BJ (cell line): ENCODE data around the gene ZFAND3. TPM values are rescaled to one million over a fixed set of nuclear protein-coding genes. Genes with fewer than 3 reads are reported as not detected.
"Not testable (repeated sequence)": the region's sequence is repeated elsewhere in the genome, so short reads cannot be mapped to it uniquely, and the experiment has no call there.

ENCODE experiments used
- CTCF ChIA-PET: fragments of 350-600 bp; formaldehyde crosslinking; extraction: SDS; loops from one replicate; lab custom pipeline; 2021; ENCODE audit warnings: antibody characterized with exemption, inconsistent platforms; lab: Yijun Ruan, JAX
- POLR2A ChIA-PET: fragments of 300-600 bp; sonication (Branson Sonifier 250); formaldehyde crosslinking; extraction: SDS; loops from one replicate; lab custom pipeline; 2021; ENCODE audit warnings: antibody characterized with exemption; lab: Charles Lee
- DNase-seq: peaks from one replicate; pipeline ENCODE4 v3.0.0-alpha.2; 2011; ENCODE audit warnings: low read depth
- H3K27me3 ChIP-seq: 2 replicates; pipeline ENCODE4 v1.6.0; 2011; ENCODE audit warnings: low read length; ENCODE audit not compliant: control insufficient read depth, insufficient read depth
- H3K36me3 ChIP-seq: 2 replicates; pipeline ENCODE4 v1.5.1; 2011; ENCODE audit warnings: low read length; ENCODE audit not compliant: control insufficient read depth, insufficient read depth
- H3K4me3 ChIP-seq: 2 replicates; pipeline ENCODE4 v1.5.1; 2011; ENCODE audit warnings: low read depth, mild to moderate bottlenecking, control low read depth, low read length
- polyA plus RNA-seq: library from polyadenylated mRNA; depleted of rRNA; stranded (reverse); fragments of >200 nt; gene quantifications from 2 replicates; pipeline ENCODE4 v1.2.3, GENCODE V29; 2011
- TF ChIP-seq, protein P1 (sequence below): IDR thresholded peaks from 2 replicates; pipeline ENCODE4 v1.5.1; 2011; ENCODE audit warnings: low read depth, mild to moderate bottlenecking, control low read depth, inconsistent platforms, low read length, moderate library complexity; ENCODE audit not compliant: insufficient read depth

ZFAND3 gene
- polyA plus RNA-seq, 1 experiment, result 15.5 TPM

DNA sequence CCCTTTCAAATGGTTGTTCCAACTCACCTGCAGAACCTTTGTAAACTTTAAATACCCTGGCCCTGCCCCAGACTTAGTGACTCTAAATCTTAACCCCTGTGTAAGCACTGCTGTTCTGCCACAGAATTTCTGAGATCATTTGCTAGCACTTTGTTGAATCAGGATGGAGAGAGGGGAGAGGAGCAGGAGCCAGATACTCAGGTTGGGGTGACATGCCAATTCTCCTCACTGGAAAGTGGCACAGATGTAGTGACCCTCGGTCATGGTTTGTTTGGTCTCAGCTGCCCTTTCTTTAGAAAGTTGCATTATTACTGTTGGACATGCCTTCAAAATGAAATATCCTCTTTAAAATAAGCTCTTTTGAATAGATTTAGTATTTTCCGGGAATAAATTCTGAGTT, 168.0 kb downstream of the ZFAND3 start:
- ChIA-PET CTCF (no interaction called here), POLR2A (no interaction called here)
- Histone ChIP-seq H3K36me3 (no peaks in the 10 kb centered on the region), H3K27me3 (no peaks in the 10 kb centered on the region), H3K4me3 (no peak overlapping the region)
- no peak for DNase-seq
- TF ChIP-seq, protein P1, sequence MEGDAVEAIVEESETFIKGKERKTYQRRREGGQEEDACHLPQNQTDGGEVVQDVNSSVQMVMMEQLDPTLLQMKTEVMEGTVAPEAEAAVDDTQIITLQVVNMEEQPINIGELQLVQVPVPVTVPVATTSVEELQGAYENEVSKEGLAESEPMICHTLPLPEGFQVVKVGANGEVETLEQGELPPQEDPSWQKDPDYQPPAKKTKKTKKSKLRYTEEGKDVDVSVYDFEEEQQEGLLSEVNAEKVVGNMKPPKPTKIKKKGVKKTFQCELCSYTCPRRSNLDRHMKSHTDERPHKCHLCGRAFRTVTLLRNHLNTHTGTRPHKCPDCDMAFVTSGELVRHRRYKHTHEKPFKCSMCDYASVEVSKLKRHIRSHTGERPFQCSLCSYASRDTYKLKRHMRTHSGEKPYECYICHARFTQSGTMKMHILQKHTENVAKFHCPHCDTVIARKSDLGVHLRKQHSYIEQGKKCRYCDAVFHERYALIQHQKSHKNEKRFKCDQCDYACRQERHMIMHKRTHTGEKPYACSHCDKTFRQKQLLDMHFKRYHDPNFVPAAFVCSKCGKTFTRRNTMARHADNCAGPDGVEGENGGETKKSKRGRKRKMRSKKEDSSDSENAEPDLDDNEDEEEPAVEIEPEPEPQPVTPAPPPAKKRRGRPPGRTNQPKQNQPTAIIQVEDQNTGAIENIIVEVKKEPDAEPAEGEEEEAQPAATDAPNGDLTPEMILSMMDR, result no peak

DNA sequence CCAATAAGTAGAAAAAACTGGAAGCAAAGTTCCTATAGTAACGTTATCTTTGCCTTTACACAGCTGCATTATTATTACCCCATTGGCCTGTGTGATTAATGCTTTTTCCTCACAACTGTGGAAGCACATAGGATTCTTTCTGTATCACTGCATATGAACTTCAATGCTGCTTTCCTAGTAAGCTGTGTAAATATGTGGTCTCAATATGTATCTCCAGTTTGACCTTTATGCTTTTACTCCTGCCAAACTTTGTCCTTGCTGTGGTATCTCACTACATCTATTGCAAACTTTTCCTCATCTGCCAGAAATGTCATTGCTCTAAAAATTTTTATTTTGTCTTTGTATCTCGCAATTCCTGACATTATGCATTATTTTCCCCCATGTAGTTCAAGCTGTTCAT, 168.6 kb downstream of the ZFAND3 start:
- POLR2A ChIA-PET, result no interaction called here
- TF ChIP-seq, protein P1, result no peak
- H3K4me3 ChIP-seq, result no peak overlapping the region
- CTCF ChIA-PET, result no interaction called here
- no peaks in the 10 kb centered on the region for H3K27me3 ChIP-seq
- no peaks in the 10 kb centered on the region for H3K36me3 ChIP-seq
- DNase-seq, result no peak

DNA sequence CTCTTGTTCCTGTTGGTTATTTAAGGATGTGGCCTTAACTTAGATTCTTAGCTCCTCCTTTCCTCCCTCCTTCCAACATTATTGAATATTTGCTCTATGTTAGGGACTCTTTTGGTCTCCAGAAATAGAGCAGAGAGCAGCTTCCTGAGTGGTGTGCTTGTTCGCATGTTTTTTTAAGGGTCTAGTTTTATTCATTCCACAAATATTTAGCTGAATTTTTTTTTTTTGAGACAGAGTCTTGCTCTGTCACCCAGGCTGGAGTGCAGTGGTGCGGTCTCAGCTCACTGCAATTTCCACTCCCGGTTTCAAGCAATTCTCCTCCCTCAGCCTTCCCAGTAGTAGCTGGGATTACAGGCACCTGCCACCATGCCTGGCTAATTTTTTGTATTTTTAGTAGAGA, 169.2 kb downstream of the ZFAND3 start:
- no peaks in the 10 kb centered on the region for H3K27me3 ChIP-seq
- TF ChIP-seq, protein P1, result no peak
- POLR2A ChIA-PET, result no interaction called here
- DNase-seq, result no peak
- H3K36me3 ChIP-seq, result no peaks in the 10 kb centered on the region
- H3K4me3 ChIP-seq, result no peak overlapping the region
- CTCF ChIA-PET, result no interaction called here

DNA sequence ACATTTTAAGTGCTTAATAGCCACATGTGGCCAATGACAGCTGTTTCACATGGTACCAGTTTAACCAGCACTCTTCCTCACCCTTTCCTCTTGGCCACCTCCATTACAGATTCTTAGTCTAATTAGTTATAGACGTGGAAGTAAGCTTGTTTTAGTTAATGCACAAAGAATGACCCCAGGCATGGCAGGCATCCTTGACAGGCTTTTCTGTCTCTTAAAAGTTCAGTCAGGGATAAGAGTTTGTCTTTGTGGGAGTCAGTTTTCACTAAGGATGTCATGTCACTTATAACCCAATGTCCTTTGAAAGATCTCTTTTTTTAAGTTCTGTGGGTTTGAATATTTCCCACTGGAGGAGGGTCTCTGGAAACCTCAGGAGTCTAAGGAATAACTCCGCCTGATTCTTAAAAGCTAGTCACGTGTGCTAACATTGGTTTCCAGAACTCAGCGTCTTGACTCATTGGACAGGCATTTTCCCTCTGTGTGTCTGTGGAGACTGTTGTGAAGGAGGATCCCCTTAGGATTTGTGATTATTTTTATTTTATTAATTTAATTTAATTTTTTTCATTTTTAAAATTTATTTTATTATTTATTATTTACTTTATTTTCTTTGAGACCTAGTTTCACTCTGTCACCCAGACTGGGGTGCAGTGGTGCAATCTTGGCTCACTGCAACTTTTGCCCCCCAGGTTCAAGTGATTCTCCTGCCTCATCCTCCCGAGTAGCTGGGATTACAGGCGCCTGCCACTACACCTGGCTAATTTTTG, 171.4 kb downstream of the ZFAND3 start:
- Histone ChIP-seq H3K4me3 (no peak overlapping the region), H3K27me3 (no peaks in the 10 kb centered on the region), H3K36me3 (no peaks in the 10 kb centered on the region)
- CTCF ChIA-PET, result interaction anchor here (0.9 kb wide), 2 partner anchors 14 to 54 kb away, joined by 3 to 4 read pairs; no protein-coding TSS in a partner anchor
- POLR2A ChIA-PET, result no interaction called here
- peak; percentile 58 for DNase-seq
- TF ChIP-seq, protein P1, result no peak

DNA sequence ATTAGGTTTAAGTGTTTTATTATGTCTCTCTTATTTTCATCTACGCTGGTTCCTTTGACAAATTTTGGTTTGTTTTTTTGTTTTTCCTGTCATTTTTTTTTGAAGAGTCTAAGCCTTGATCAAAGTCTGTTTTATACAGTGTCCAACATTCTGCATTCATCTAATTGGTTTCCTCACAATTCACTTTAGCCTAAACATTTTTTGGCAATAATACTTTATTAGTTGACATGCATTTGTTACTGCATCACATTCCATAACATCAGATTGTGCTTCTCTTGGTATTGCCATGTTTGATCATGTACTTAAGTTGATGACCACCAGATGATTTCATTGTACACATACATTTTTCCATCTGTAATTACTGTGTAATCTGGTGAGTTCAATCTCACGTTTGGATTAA, 173.2 kb downstream of the ZFAND3 start:
- no peak for DNase-seq
- CTCF ChIA-PET, result interaction anchor here (0.6 kb wide), 1 partner anchor 202 kb away, joined by 3 read pairs; no protein-coding TSS in a partner anchor

DNA sequence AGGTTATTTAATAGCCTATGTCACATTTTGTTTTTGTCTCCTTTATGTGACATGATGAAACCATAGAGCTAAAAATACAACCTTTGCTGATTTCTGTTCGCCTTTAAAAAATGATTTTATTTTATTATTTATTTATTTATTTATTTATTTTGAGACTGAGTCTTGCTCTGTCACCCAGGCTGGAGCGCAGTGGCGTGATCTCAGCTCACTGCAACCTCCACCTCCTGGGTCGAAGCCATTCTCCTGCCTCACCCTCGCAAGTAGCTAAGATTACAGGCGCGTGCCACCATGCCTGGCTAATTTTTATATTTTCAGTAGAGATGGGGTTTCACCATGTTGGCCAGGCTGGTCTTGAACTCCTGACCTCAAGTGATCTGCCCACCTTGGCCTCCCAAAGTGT, 173.7 kb downstream of the ZFAND3 start:
- H3K36me3 ChIP-seq, H3K27me3 ChIP-seq, POLR2A ChIA-PET, DNase-seq, H3K4me3 ChIP-seq: not testable (repeated sequence)
- CTCF ChIA-PET, result interaction anchor here (0.6 to 1.6 kb wide), 2 partner anchors 11 to 202 kb away, joined by 3 to 8 read pairs; no protein-coding TSS in a partner anchor

More for the DNA sequence above, 173.2 kb downstream of the ZFAND3 start:
- TF ChIP-seq, protein P1, result no peak
- Histone ChIP-seq H3K27me3 (no peaks in the 10 kb centered on the region), H3K4me3 (no peak overlapping the region), H3K36me3 (no peaks in the 10 kb centered on the region)
- POLR2A ChIA-PET, result no interaction called here
